Measurements from ENCODE around the gene TMEM106A. TPM values are rescaled to one million over a fixed set of nuclear protein-coding genes. Genes with fewer than 3 reads are reported as not detected.
"Not testable (repeated sequence)": the region's sequence is repeated elsewhere in the genome, so short reads cannot be mapped to it uniquely, and the experiment has no call there.

TMEM106A gene
- total RNA-seq, 6 donors from 2014 or later, result 5.8 to 68.1 (median 16.9) TPM

DNA sequence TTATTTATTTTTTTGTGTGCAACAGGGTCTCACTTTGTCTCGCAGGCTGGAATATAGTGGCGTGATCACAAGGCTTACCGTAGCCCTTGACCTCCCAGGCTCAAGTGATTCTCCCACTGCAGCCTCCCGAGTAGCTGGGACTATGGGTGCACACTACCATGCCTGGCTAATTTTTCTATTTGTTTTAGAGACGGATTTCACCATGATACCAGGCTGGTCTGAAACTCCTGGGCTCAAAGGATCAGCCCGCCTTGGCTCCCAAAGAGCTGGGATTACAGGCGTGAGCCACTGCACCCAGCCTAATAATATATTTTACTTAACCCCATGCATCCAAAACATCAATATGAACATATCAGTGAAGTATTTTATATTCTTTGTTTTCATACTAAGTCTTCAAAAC, 14.7 kb downstream of the TMEM106A start:
- peaks cover 0 to 17% (median 1%) of the 10 kb centered on the region in 4 donors for H3K36me3 ChIP-seq
- no peaks in the 10 kb centered on the region for H3K27me3 ChIP-seq
- H3K4me1 ChIP-seq, result no peaks in the 10 kb centered on the region
- TF ChIP-seq EP300 (IDR thresholded peaks at IDR 0.05) (no peak), POLR2AphosphoS5 (IDR thresholded peaks at IDR 0.05) (no peak), POLR2A (IDR thresholded peaks at IDR 0.05) (no peak)
- TF ChIP-seq, protein P1, sequence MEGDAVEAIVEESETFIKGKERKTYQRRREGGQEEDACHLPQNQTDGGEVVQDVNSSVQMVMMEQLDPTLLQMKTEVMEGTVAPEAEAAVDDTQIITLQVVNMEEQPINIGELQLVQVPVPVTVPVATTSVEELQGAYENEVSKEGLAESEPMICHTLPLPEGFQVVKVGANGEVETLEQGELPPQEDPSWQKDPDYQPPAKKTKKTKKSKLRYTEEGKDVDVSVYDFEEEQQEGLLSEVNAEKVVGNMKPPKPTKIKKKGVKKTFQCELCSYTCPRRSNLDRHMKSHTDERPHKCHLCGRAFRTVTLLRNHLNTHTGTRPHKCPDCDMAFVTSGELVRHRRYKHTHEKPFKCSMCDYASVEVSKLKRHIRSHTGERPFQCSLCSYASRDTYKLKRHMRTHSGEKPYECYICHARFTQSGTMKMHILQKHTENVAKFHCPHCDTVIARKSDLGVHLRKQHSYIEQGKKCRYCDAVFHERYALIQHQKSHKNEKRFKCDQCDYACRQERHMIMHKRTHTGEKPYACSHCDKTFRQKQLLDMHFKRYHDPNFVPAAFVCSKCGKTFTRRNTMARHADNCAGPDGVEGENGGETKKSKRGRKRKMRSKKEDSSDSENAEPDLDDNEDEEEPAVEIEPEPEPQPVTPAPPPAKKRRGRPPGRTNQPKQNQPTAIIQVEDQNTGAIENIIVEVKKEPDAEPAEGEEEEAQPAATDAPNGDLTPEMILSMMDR (IDR thresholded peaks at IDR 0.05), result no peak
- ATAC-seq (ENCODE audit: low FRiP score in 2 of 2), result no peak
- DNase-seq, result no peak
- H3K9me3 ChIP-seq, result no peaks in the 10 kb centered on the region
- WGBS, 2 donors, result 93 to 97% methylated on average over 7 of the region's 7 CpGs
- no peak overlapping the region for H3K4me3 ChIP-seq
- no peak overlapping the region for H3K27ac ChIP-seq

- H3K27ac ChIP-seq, H3K4me1 ChIP-seq, H3K9me3 ChIP-seq, H3K4me3 ChIP-seq, H3K27me3 ChIP-seq, DNase-seq: not testable (repeated sequence)
- WGBS, 2 donors, result no CpG with 5 or more reads among the region's 7 CpGs
- ATAC-seq (ENCODE audit: low FRiP score in 2 of 2), result peak in 1 of 2 donors; percentile 55
- H3K36me3 ChIP-seq, result peaks cover 0 to 17% (median 1%) of the 10 kb centered on the region in 4 donors
Measured at GRCh38 chr17:43228020-43228782, 16.5 kb downstream of the TMEM106A start, which contains the start of gene CCDC200. CCDC200 (minus strand) TSS chr17:43228623; CDS start chr17:43228554, 69 bp downstream.

- peak overlapping the region; percentile 31 to 70 (median 42) for H3K27ac ChIP-seq
- not testable (repeated sequence) for ATAC-seq (ENCODE audit: low FRiP score in 2 of 2); H3K4me1 ChIP-seq; H3K9me3 ChIP-seq; H3K27me3 ChIP-seq; H3K36me3 ChIP-seq
- WGBS, 2 donors, result 86 to 90% methylated on average over 13 to 24 of the region's 40 CpGs
- TF ChIP-seq POLR2A (IDR thresholded peaks at IDR 0.05), result peak in 1 of 4 donors; percentile 39
- peak in 1 of 2 donors; percentile 75 for DNase-seq
- peak overlapping the region in 2 of 4 donors; percentile 5 to 32 for H3K4me3 ChIP-seq
Measured at GRCh38 chr17:43231205-43232020, 19.7 kb downstream of the TMEM106A start.

- peak in 1 of 2 donors; percentile 57 for DNase-seq
- not testable (repeated sequence) for H3K4me1 ChIP-seq; H3K9me3 ChIP-seq; H3K27me3 ChIP-seq; ATAC-seq (ENCODE audit: low FRiP score in 2 of 2); H3K36me3 ChIP-seq
- Histone ChIP-seq H3K27ac (peak overlapping the region; percentile 31 to 70 (median 42)), H3K4me3 (peak overlapping the region in 1 of 4 donors; percentile 5)
- 58 to 75% methylated on average over 20 of the region's 24 CpGs for WGBS, 2 donors
Measured at GRCh38 chr17:43232021-43232699, 20.5 kb downstream of the TMEM106A start.

GRCh38 chr17:43233263-43233662, 21.6 kb downstream of the TMEM106A start:
- ATAC-seq (ENCODE audit: low FRiP score in 2 of 2); H3K36me3 ChIP-seq; DNase-seq; H3K4me1 ChIP-seq; H3K27ac ChIP-seq; H3K27me3 ChIP-seq; H3K4me3 ChIP-seq; H3K9me3 ChIP-seq: not testable (repeated sequence)
- WGBS, 2 donors, result no CpG with 5 or more reads among the region's 15 CpGs

GRCh38 chr17:43233877-43234276, 22.2 kb downstream of the TMEM106A start, which contains the start of gene RNU2-1:
RNU2-1 (minus strand) TSS chr17:43233977.
- no CpG with 5 or more reads among the region's 31 CpGs for WGBS, 2 donors
- DNase-seq; H3K4me3 ChIP-seq; H3K36me3 ChIP-seq; ATAC-seq (ENCODE audit: low FRiP score in 2 of 2); H3K9me3 ChIP-seq; H3K27me3 ChIP-seq; H3K27ac ChIP-seq; H3K4me1 ChIP-seq: not testable (repeated sequence)

DNA sequence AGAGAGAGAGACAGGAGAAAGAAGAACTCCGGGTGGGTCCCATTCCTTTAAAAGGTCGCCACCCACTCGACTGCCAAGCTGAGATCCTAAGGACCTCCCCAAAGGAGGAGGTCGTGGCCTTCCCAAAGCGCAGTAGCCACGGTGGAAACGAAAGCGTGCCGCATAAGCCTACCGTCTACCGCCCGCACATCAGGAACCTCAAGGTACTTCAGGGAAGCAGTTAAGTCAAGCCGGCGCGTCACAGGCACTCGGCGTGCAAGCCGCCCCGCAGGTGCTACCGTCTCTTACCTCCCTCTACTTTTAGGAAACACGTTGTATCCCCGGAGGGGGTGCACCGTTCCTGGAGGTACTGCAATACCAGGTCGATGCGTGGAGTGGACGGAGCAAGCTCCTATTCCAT, 27.9 kb downstream of the TMEM106A start:
- ATAC-seq (ENCODE audit: low FRiP score in 2 of 2), result not testable (repeated sequence)
- no CpG with 5 or more reads among the region's 26 CpGs for WGBS, 2 donors

GRCh38 chr17:43240596-43241352, 29.1 kb downstream of the TMEM106A start:
- H3K4me3 ChIP-seq; H3K27me3 ChIP-seq; H3K9me3 ChIP-seq; H3K36me3 ChIP-seq; H3K27ac ChIP-seq; ATAC-seq (ENCODE audit: low FRiP score in 2 of 2); DNase-seq; H3K4me1 ChIP-seq: not testable (repeated sequence)
- no CpG with 5 or more reads among the region's 34 CpGs for WGBS, 2 donors

More for the DNA sequence above, 27.9 kb downstream of the TMEM106A start:
- DNase-seq, H3K4me3 ChIP-seq, H3K27me3 ChIP-seq, H3K4me1 ChIP-seq, H3K27ac ChIP-seq, H3K9me3 ChIP-seq, H3K36me3 ChIP-seq: not testable (repeated sequence)

DNA sequence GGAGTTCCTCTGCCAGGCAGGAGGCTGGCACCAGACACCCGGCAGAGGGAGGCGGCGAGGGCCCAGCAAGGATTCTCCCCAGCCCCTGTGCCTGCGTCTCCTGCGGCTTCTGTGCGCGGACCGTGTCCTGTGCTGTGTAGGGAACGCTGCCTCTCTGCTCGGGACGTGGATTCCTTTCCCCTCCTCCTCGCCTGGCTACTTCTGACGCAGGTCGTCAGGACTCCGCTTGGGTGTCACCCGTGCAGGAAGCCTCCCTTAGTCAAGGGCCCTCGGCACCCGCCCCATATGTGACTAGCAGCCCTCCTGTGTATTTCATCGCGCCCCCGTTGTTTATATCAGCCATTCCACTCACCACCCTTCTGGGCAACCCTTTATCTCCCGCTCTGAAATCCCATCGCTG, 34.8 kb downstream of the TMEM106A start:
- H3K9me3 ChIP-seq; H3K36me3 ChIP-seq; H3K4me1 ChIP-seq; H3K27me3 ChIP-seq; DNase-seq; ATAC-seq (ENCODE audit: low FRiP score in 2 of 2): not testable (repeated sequence)
- WGBS, 2 donors, result 16 to 18% methylated on average over 18 of the region's 23 CpGs
- H3K4me3 ChIP-seq, result peak overlapping the region in 2 of 4 donors; percentile 12 to 25
- peak overlapping the region in 3 of 4 donors; percentile 44 to 78 (median 76) for H3K27ac ChIP-seq
